K562 (cell line): ENCODE measurements around the gene FHIT. TPM values are rescaled to one million over a fixed set of nuclear protein-coding genes. Genes with fewer than 3 reads are reported as not detected.

ENCODE experiments used
- ATAC-seq: fragments of 200-7000 bp; cut with Tn5 transposase; 3 replicates; pipeline ENCODE4 v1.9.1; 2020; ENCODE audit warnings: moderate library complexity
- BruUV-seq: library from RNA; stranded (reverse); fragments of 400-500 nt; replicated peaks from 2 replicates; lab custom pipeline; 2021; lab: Mats Ljungman, UMichigan
- CTCF ChIA-PET: fragments of 300-600 bp; formaldehyde crosslinking; extraction: SDS; loops from one replicate; lab custom pipeline; 2021; ENCODE audit warnings: low intra/inter-chr PET ratio; lab: Yijun Ruan, JAX
- POLR2A ChIA-PET: fragments of 300-600, 350-650 bp; sonication (Branson Sonifier 250); formaldehyde crosslinking; extraction: SDS; loops from one replicate; lab custom pipeline; 2021; ENCODE audit warnings: antibody characterized with exemption, inconsistent platforms; lab: Yijun Ruan, JAX
- DNase-seq, 4 experiments: peaks; one replicate each; pipeline versions ENCODE4 v3.0.0 to v3.0.0-alpha.2; 2011 to 2018; ENCODE audit warnings: low spot score in 3 of 4, mixed read lengths in 3 of 4; ENCODE audit errors: extremely low read depth in 1 of 4
- FAIRE-seq: peaks from 2 replicates; lab custom pipeline; 2011; peaks lifted over from hg19 to GRCh38; lab: Jason Lieb, UNC
- H2AFZ ChIP-seq: 2 replicates; pipeline ENCODE4 v1.6.0; 2011; ENCODE audit warnings: low read depth, low read length, control low read depth, inconsistent platforms
- H3K27ac ChIP-seq: fragments of 200-600 bp; 3 replicates; pipeline ENCODE4 v1.8.0; 2011; ENCODE audit warnings: low read depth, mild to moderate bottlenecking, control low read depth, inconsistent platforms, low read length, moderate library complexity, mixed read lengths; ENCODE audit errors: extremely low read depth
- H3K27me3 ChIP-seq, 2 experiments: fragments of 300-600 bp in 1 of 2; 2 replicates in 1 of 2; 3 replicates in 1 of 2; pipeline versions ENCODE4 v1.6.0 to v1.8.0; 2011; ENCODE audit warnings: inconsistent platforms in 2 of 2, low read length in 2 of 2, mild to moderate bottlenecking in 1 of 2, mixed read lengths in 1 of 2, moderate library complexity in 1 of 2; ENCODE audit not compliant: control insufficient read depth in 2 of 2, insufficient read depth in 2 of 2
- H3K36me3 ChIP-seq: fragments of 300-600 bp; 3 replicates; pipeline ENCODE4 v1.8.0; 2011; ENCODE audit warnings: mild to moderate bottlenecking, low read length, inconsistent platforms; ENCODE audit not compliant: control insufficient read depth, insufficient read depth
- H3K4me1 ChIP-seq, 2 experiments: fragments of 200-600 bp in 1 of 2; replicated peaks in 1 of 2; 2 replicates in 1 of 2; 3 replicates in 1 of 2; pipeline versions ENCODE4 v1.5.1 to v1.8.0; 2011; ENCODE audit warnings: inconsistent platforms in 2 of 2, low read length in 2 of 2, mild to moderate bottlenecking in 1 of 2, mixed read lengths in 1 of 2, moderate library complexity in 1 of 2; ENCODE audit not compliant: control insufficient read depth in 2 of 2, insufficient read depth in 2 of 2
- H3K4me2 ChIP-seq: 2 replicates; pipeline ENCODE4 v1.6.1; 2011; ENCODE audit warnings: low read length, control low read depth, inconsistent platforms, mixed read lengths; ENCODE audit not compliant: insufficient read depth
- H3K4me3 ChIP-seq: fragments of 200-600 bp; sonication (generic), shearing (Covaris generic); 2 replicates; pipeline ENCODE4 v1.5.1; 2016; ENCODE audit warnings: control low read depth, inconsistent platforms
- H3K79me2 ChIP-seq: fragments of 200-600 bp; 3 replicates; pipeline ENCODE4 v1.8.0; 2011; ENCODE audit warnings: low read length, inconsistent platforms; ENCODE audit not compliant: control insufficient read depth, insufficient read depth
- H3K9ac ChIP-seq, 2 experiments: 2 replicates each; pipeline versions ENCODE4 v1.6.0 to v1.6.1; 2011; ENCODE audit warnings: low read depth in 2 of 2, low read length in 2 of 2, control low read depth in 1 of 2, inconsistent platforms in 1 of 2, mild to moderate bottlenecking in 1 of 2, mixed read lengths in 1 of 2; ENCODE audit not compliant: insufficient read depth in 1 of 2
- H3K9me1 ChIP-seq: one replicate; pipeline ENCODE4 v1.6.0; 2011; ENCODE audit warnings: inconsistent platforms, mild to moderate bottlenecking, low read length, moderate library complexity; ENCODE audit not compliant: control insufficient read depth, insufficient read depth
- H3K9me3 ChIP-seq: replicated peaks from 2 replicates; pipeline ENCODE4 v1.5.1; 2011; ENCODE audit warnings: low read depth, low read length, inconsistent platforms; ENCODE audit not compliant: control insufficient read depth, insufficient read depth
- H4K20me1 ChIP-seq: replicated peaks from 2 replicates; pipeline ENCODE4 v1.6.1; 2011; ENCODE audit warnings: low read length, inconsistent platforms, mixed read lengths; ENCODE audit not compliant: control insufficient read depth, insufficient read depth
- CXXC5 ChIP-seq: fragments of 250-450 bp; sonication (Bioruptor Pico); IDR thresholded peaks from 2 replicates; pipeline ENCODE4 v1.8.0; 2022; ENCODE audit warnings: inconsistent platforms, mild to moderate bottlenecking, moderate library complexity
- ESRRA ChIP-seq: fragments of 450-650 bp; IDR thresholded peaks from 2 replicates; pipeline ENCODE4 v1.6.1; 2014; ENCODE audit warnings: low read depth, mild to moderate bottlenecking, moderate library complexity, borderline replicate concordance
- GABPB2 ChIP-seq: fragments of 250-450 bp; sonication (Bioruptor Pico); conservative IDR thresholded peaks from 2 replicates; pipeline ENCODE4 v1.5.1; 2021; ENCODE audit warnings: mild to moderate bottlenecking
- NFIX ChIP-seq: fragments of 250-450 bp; sonication (Bioruptor Pico); IDR thresholded peaks from 2 replicates; pipeline ENCODE4 v1.4.0; 2020; ENCODE audit warnings: low read depth, mild to moderate bottlenecking, moderate library complexity
- SAFB2 ChIP-seq: fragments of 200-400 bp; formaldehyde crosslinking; IDR thresholded peaks from 2 replicates; pipeline ENCODE4 v1.6.1; 2018; ENCODE audit warnings: borderline replicate concordance, low read length, low read depth, moderate library complexity; ENCODE audit not compliant: severe bottlenecking
- SRSF3 ChIP-seq: fragments of 200-400 bp; formaldehyde crosslinking; IDR thresholded peaks from 2 replicates; pipeline ENCODE4 v1.6.1; 2016; ENCODE audit warnings: mild to moderate bottlenecking, low read length, moderate library complexity; ENCODE audit not compliant: insufficient read depth
- ZBTB9 ChIP-seq: fragments of 450-650 bp; formaldehyde crosslinking; IDR thresholded peaks from 2 replicates; pipeline ENCODE4 v1.4.0; 2020; ENCODE audit warnings: mild to moderate bottlenecking, moderate library complexity
- WGBS: fragments of 100-300 bp; shearing (Covaris generic); methylation state at CpG from one replicate; pipeline ENCODE4 v1.1.6; 2016; ENCODE audit warnings: low coverage, mixed read lengths; ENCODE audit not compliant: insufficient coverage; ENCODE audit errors: missing lambda C conversion rate; 5-methylcytosine and 5-hydroxymethylcytosine counted together
- in situ Hi-C: fragments of 300-500 bp; cut with MboI; formaldehyde crosslinking; loops from 4 replicates; pipeline ENCODE4 v1.15.0; 2018; ENCODE audit warnings: inconsistent platforms, mixed read lengths
- intact Hi-C: fragments of 100-400 bp; cut with micrococcal nuclease; formaldehyde crosslinking; loops from 2 replicates; pipeline ENCODE4 v1.14.2; 2022
- polyA plus RNA-seq, 8 experiments: library from polyadenylated mRNA; depleted of rRNA in 4 of 8; stranded (reverse) in 5 of 8; unstranded in 3 of 8; fragments of >200 nt; fragmentation: Nextera tagmentation in 2 of 8; fragmentation: Illumina TruSeq in 1 of 8; extraction: Ambion mirVana in 2 of 8; extraction: Trizol in 1 of 8; gene quantifications; 2 replicates each; pipeline versions ENCODE4 v1.2.1 to v1.2.3, GENCODE V29; 2011 to 2014; ENCODE audit warnings: inconsistent platforms in 1 of 8, missing spikeins in 1 of 8
- total RNA-seq, 7 experiments: library from RNA; depleted of rRNA in 6 of 7; stranded (reverse); fragments of >200 nt in 6 of 7; fragmentation: Illumina TruSeq in 2 of 7; extraction: Trizol in 2 of 7; gene quantifications; 2 replicates each; pipeline versions ENCODE4 v1.2.1 to v1.2.3, GENCODE V29; 2011 to 2021; ENCODE audit warnings: low replicate concordance in 1 of 7
- TF ChIP-seq, protein P1 (sequence below): IDR thresholded peaks from 2 replicates; pipeline ENCODE4 v1.6.1; 2016; ENCODE audit warnings: missing genetic modification characterization, missing compliant biosample characterization
- TF ChIP-seq, protein P2 (sequence below), 2 experiments: fragments of 450-650 bp; IDR thresholded peaks; 2 replicates each; pipeline ENCODE4 v1.6.1; 2016
- TF ChIP-seq, protein P3 (sequence below): fragments of 450-650 bp; IDR thresholded peaks from 2 replicates; pipeline ENCODE4 v1.6.1; 2016

Gene FHIT
- total and polyA plus RNA-seq, 9 of the 15 experiments (the other 6 are each of a cell fraction or from before 2014, with no cell fraction given), result 1.7 to 9.1 (median 4.3) TPM

DNA sequence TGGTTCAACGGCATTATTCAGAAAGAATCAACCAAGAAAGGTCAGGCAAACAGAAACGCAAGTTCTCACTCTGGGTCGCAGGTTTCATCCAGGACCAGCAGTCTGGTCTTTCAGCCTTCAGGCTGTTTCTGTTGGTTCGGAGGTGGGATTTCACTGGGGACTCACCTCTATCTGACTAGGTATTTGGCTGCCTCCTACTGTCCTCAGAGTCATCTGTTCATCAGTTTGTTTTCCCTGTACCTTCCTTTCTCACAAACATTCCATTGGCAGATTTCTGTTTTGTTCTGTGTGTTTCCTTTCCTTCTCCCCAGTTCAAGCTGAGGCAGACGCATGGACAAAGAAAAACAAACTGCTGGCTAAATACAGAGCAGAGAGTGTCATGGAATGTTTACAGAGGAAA, 1154.8 kb downstream of the FHIT start (continued):
- TF ChIP-seq, protein P1, sequence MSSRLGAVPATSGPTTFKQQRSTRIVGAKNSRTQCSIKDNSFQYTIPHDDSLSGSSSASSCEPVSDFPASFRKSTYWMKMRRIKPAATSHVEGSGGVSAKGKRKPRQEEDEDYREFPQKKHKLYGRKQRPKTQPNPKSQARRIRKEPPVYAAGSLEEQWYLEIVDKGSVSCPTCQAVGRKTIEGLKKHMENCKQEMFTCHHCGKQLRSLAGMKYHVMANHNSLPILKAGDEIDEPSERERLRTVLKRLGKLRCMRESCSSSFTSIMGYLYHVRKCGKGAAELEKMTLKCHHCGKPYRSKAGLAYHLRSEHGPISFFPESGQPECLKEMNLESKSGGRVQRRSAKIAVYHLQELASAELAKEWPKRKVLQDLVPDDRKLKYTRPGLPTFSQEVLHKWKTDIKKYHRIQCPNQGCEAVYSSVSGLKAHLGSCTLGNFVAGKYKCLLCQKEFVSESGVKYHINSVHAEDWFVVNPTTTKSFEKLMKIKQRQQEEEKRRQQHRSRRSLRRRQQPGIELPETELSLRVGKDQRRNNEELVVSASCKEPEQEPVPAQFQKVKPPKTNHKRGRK (tag), result no peak
- TF ChIP-seq ESRRA, result no peak
- TF ChIP-seq SRSF3, result no peak
- TF ChIP-seq SAFB2, result no peak
- no peak for TF ChIP-seq CXXC5 (CRISPR knock-in tag)
- TF ChIP-seq GABPB2 (CRISPR knock-in tag), result no peak

GRCh38 chr3:60095930-60096329, 1155.3 kb downstream of the FHIT start:
- Histone ChIP-seq H3K9ac (no peak overlapping the region), H3K79me2 (no peaks in the 10 kb centered on the region), H3K27ac (no peak overlapping the region), H3K9me3 (no peaks in the 10 kb centered on the region), H3K4me1 (peaks cover 0 to 10% of the 10 kb centered on the region in 2 experiments; a peak in 3 of 5 replicates), H4K20me1 (no peaks in the 10 kb centered on the region), H3K4me2 (no peak overlapping the region), H3K27me3 (no peaks in the 10 kb centered on the region), H3K9me1 (no peaks in the 10 kb centered on the region), H3K36me3 (no peaks in the 10 kb centered on the region), H2AFZ (no peak overlapping the region), H3K4me3 (no peak overlapping the region)
- 62% methylated on average over 5 of the region's 6 CpGs for WGBS
- in situ Hi-C loops, result no loop called here
- ATAC-seq, result 0 out of 3 replicates have a peak, but pooled peaks have one; percentile 31
- no peak for FAIRE-seq
- no TSS peak for BruUV-seq
- CTCF ChIA-PET, result no interaction called here
- intact Hi-C loops, result no loop called here
- no peak for TF ChIP-seq ZBTB9
- TF ChIP-seq, protein P2, sequence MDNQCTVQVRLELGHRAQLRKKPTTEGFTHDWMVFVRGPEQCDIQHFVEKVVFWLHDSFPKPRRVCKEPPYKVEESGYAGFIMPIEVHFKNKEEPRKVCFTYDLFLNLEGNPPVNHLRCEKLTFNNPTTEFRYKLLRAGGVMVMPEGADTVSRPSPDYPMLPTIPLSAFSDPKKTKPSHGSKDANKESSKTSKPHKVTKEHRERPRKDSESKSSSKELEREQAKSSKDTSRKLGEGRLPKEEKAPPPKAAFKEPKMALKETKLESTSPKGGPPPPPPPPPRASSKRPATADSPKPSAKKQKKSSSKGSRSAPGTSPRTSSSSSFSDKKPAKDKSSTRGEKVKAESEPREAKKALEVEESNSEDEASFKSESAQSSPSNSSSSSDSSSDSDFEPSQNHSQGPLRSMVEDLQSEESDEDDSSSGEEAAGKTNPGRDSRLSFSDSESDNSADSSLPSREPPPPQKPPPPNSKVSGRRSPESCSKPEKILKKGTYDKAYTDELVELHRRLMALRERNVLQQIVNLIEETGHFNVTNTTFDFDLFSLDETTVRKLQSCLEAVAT (IDR thresholded peaks at IDR 0.05), result no peak
- TF ChIP-seq NFIX (CRISPR knock-in tag), result no peak
- TF ChIP-seq, protein P3, sequence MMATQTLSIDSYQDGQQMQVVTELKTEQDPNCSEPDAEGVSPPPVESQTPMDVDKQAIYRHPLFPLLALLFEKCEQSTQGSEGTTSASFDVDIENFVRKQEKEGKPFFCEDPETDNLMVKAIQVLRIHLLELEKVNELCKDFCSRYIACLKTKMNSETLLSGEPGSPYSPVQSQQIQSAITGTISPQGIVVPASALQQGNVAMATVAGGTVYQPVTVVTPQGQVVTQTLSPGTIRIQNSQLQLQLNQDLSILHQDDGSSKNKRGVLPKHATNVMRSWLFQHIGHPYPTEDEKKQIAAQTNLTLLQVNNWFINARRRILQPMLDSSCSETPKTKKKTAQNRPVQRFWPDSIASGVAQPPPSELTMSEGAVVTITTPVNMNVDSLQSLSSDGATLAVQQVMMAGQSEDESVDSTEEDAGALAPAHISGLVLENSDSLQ, result no peak
- no peak for DNase-seq
- POLR2A ChIA-PET, result no interaction called here
